GM12878 (cell line): Measurements from ENCODE around the gene CYREN. TPM values are rescaled to one million over a fixed set of nuclear protein-coding genes. Genes with fewer than 3 reads are reported as not detected.

Experiments
- ATAC-seq: fragments of 200-7000 bp; cut with Tn5 transposase; 3 replicates; pipeline ENCODE4 v1.9.1; 2020; ENCODE audit warnings: mild to moderate bottlenecking, moderate library complexity
- BruUV-seq: library from RNA; stranded (reverse); fragments of 400-500 nt; replicated peaks from 2 replicates; lab custom pipeline; 2021; lab: Mats Ljungman, UMichigan
- CTCF ChIA-PET: fragments of 300-600 bp; sonication (Branson Sonifier 250); formaldehyde crosslinking; extraction: SDS; loops from one replicate; lab custom pipeline; 2021; ENCODE audit warnings: inconsistent platforms; lab: Yijun Ruan, JAX
- POLR2A ChIA-PET: fragments of 350-600 bp; formaldehyde crosslinking; extraction: SDS; loops from one replicate; lab custom pipeline; 2021; ENCODE audit warnings: inconsistent platforms; lab: Charles Lee
- RAD21 ChIA-PET: fragments of 300-600 bp; sonication (Branson Sonifier 250); formaldehyde crosslinking; loops from one replicate; lab custom pipeline; 2023; ENCODE audit warnings: antibody characterized with exemption; ENCODE audit not compliant: unreplicated experiment; lab: Charles Lee
- SMC1A ChIA-PET: fragments of 300-600 bp; sonication (Branson Sonifier 250); formaldehyde crosslinking; loops from one replicate; lab custom pipeline; 2023; ENCODE audit not compliant: unreplicated experiment, uncharacterized antibody; lab: Charles Lee
- DNase-seq: peaks from one replicate; pipeline ENCODE4 v3.0.0-alpha.2; 2011; ENCODE audit warnings: low read depth, low spot score
- FAIRE-seq: peaks from 3 replicates; lab custom pipeline; 2011; peaks lifted over from hg19 to GRCh38; lab: Jason Lieb, UNC
- H2AFZ ChIP-seq: 2 replicates; pipeline ENCODE4 v1.6.0; 2011; ENCODE audit warnings: low read depth, low read length, control low read depth; ENCODE audit not compliant: control insufficient read depth
- H3K27ac ChIP-seq: 2 replicates; pipeline ENCODE4 v1.5.1; 2011; ENCODE audit warnings: control low read depth; ENCODE audit not compliant: control insufficient read depth, insufficient read depth
- H3K27me3 ChIP-seq, 2 experiments: replicated peaks in 1 of 2; 2 replicates each; pipeline versions ENCODE4 v1.6.0 to v1.6.1; 2011; ENCODE audit warnings: low read length in 1 of 2; ENCODE audit not compliant: control insufficient read depth in 2 of 2, insufficient read depth in 2 of 2
- H3K36me3 ChIP-seq, 2 experiments: 2 replicates each; pipeline ENCODE4 v1.5.1; 2011; ENCODE audit warnings: low read length in 1 of 2; ENCODE audit not compliant: control insufficient read depth in 2 of 2, insufficient read depth in 2 of 2
- H3K4me1 ChIP-seq: 2 replicates; pipeline ENCODE4 v1.6.1; 2011; ENCODE audit warnings: mild to moderate bottlenecking, low read length, moderate library complexity, mixed read lengths; ENCODE audit not compliant: control insufficient read depth, insufficient read depth
- H3K4me2 ChIP-seq: 2 replicates; pipeline ENCODE4 v1.6.0; 2011; ENCODE audit warnings: control low read depth; ENCODE audit not compliant: control insufficient read depth, insufficient read depth
- H3K4me3 ChIP-seq: fragments of 200-600 bp; sonication (generic); 2 replicates; pipeline ENCODE4 v1.5.1; 2016
- H3K79me2 ChIP-seq: 2 replicates; pipeline ENCODE4 v1.6.0; 2011; ENCODE audit warnings: low read length; ENCODE audit not compliant: control insufficient read depth, insufficient read depth
- H3K9ac ChIP-seq: 2 replicates; pipeline ENCODE4 v1.8.0; 2011; ENCODE audit warnings: low read length, control low read depth, mixed read lengths; ENCODE audit not compliant: control insufficient read depth, insufficient read depth
- H3K9me3 ChIP-seq: replicated peaks from 3 replicates; pipeline ENCODE4 v1.5.1; 2011; ENCODE audit warnings: mild to moderate bottlenecking, low read length; ENCODE audit not compliant: control insufficient read depth, insufficient read depth
- H4K20me1 ChIP-seq: 2 replicates; pipeline ENCODE4 v1.6.0; 2011; ENCODE audit not compliant: control insufficient read depth, insufficient read depth
- ESRRA ChIP-seq: IDR thresholded peaks from 2 replicates; pipeline ENCODE4 v1.6.1; 2012; ENCODE audit warnings: mild to moderate bottlenecking, low read length, improper control_type of control experiment
- SP1 ChIP-seq: IDR thresholded peaks from one replicate; pipeline ENCODE4 v1.6.1; 2011; ENCODE audit warnings: low read depth, low read length
- WGBS: methylation state at CpG from one replicate; pipeline ENCODE4 v1.1.6; 2016; ENCODE audit warnings: low lambda C conversion rate; ENCODE audit not compliant: insufficient replicate concordance, insufficient coverage; ENCODE audit errors: missing lambda C conversion rate; 5-methylcytosine and 5-hydroxymethylcytosine counted together
- in situ Hi-C: fragments of 300-500 bp; cut with MboI; formaldehyde crosslinking; loops from 9 replicates; pipeline ENCODE4 v1.14.3; 2018; ENCODE audit warnings: mixed read lengths
- intact Hi-C: fragments of 100-400 bp; cut with micrococcal nuclease; formaldehyde crosslinking; loops from one replicate; pipeline ENCODE4 v1.14.2; 2022; ENCODE audit not compliant: unreplicated experiment
- polyA plus RNA-seq, 11 experiments: library from polyadenylated mRNA; depleted of rRNA in 4 of 11; unstranded in 6 of 11; stranded (reverse) in 5 of 11; fragments of >200 nt; fragmentation: Nextera tagmentation in 4 of 11; fragmentation: Illumina TruSeq in 1 of 11; extraction: Ambion mirVana in 4 of 11; extraction: Trizol in 1 of 11; gene quantifications; 1 replicate in 1 of 11; 2 replicates in 10 of 11; pipeline versions ENCODE4 v1.2.1 to v1.2.3, GENCODE V29; 2011 to 2016; ENCODE audit warnings: inconsistent platforms in 2 of 11, missing spikeins in 2 of 11, low read depth in 1 of 11
- total RNA-seq, 4 experiments: library from RNA; depleted of rRNA in 3 of 4; stranded (reverse); fragments of >200 nt in 3 of 4; fragmentation: Illumina TruSeq in 1 of 4; extraction: Trizol in 1 of 4; gene quantifications; 2 replicates each; pipeline versions ENCODE4 v1.2.1 to v1.2.3, GENCODE V29; 2013 to 2021
- TF ChIP-seq, protein P1 (sequence below): fragments of 450-650 bp; IDR thresholded peaks from 2 replicates; pipeline ENCODE4 v1.6.1; 2016; ENCODE audit warnings: mild to moderate bottlenecking

CYREN gene
- total and polyA plus RNA-seq, 10 of the 15 experiments (the other 5 are each of a cell fraction or from before 2014, with no cell fraction given), result 8.7 to 64.3 (median 55.7) TPM

DNA sequence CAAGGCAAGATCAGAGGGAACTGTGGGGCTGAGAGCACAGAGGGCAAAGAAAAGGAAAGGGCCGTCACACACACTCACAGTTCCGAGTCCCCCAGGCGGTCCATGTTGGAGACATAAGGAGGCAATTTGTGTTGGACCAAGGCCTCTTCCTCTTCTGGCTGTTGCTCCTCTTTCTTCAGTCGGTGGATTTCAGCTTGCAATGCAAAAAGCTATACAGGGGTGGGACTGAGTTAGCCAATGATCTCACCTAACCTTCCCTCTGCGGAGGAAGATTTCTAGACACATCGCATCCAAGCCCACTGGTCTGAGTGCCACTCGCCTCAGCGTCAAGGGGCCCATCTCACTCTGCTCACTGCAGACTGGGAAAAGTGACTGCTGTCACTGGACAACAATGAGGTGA lies 35.3 kb upstream of the CYREN start:
- TF ChIP-seq SP1 (no peak), ESRRA (no peak)
- TF ChIP-seq, protein P1, sequence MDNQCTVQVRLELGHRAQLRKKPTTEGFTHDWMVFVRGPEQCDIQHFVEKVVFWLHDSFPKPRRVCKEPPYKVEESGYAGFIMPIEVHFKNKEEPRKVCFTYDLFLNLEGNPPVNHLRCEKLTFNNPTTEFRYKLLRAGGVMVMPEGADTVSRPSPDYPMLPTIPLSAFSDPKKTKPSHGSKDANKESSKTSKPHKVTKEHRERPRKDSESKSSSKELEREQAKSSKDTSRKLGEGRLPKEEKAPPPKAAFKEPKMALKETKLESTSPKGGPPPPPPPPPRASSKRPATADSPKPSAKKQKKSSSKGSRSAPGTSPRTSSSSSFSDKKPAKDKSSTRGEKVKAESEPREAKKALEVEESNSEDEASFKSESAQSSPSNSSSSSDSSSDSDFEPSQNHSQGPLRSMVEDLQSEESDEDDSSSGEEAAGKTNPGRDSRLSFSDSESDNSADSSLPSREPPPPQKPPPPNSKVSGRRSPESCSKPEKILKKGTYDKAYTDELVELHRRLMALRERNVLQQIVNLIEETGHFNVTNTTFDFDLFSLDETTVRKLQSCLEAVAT, result peak; percentile 75; the same call in 1 of the 2 replicates
- Histone ChIP-seq H3K4me1 (peaks cover 44% of the 10 kb centered on the region), H3K4me2 (peak overlapping the region; percentile 75; the same call in 1 of the 2 replicates), H4K20me1 (no peaks in the 10 kb centered on the region), H3K4me3 (peak overlapping the region; percentile 45; the same call in 1 of the 2 replicates), H3K79me2 (peaks cover 76% of the 10 kb centered on the region), H3K27ac (peak overlapping the region; percentile 64), H3K27me3 (no peaks in the 10 kb centered on the region), H3K9me3 (no peaks in the 10 kb centered on the region), H3K36me3 (peaks cover 3 to 32% of the 10 kb centered on the region in 2 experiments; a peak in 2 of 4 replicates), H2AFZ (no peak overlapping the region), H3K9ac (no peak overlapping the region; the same call in 1 of the 2 replicates)
- RAD21 ChIA-PET, result interaction anchor here (0.7 to 11.2 kb wide), 5 partner anchors 17 to 218 kb away, joined by 3 to 230 read pairs (median 52); partner anchors contain the start of genes AGBL3 and CYREN
- no peak for FAIRE-seq
- intact Hi-C loops (no loop called here), in situ Hi-C loops (no loop called here)
- no peak for DNase-seq
- SMC1A ChIA-PET, result interaction anchor here (0.7 to 10.8 kb wide), 15 partner anchors 11 to 305 kb away, joined by 3 to 251 read pairs (median 4); partner anchors contain the start of genes CYREN and TMEM140
- BruUV-seq, result TSS peak; percentile 1
- 90% methylated on average over 8 of the region's 8 CpGs for WGBS
- POLR2A ChIA-PET, result interaction anchor here (0.7 to 10.8 kb wide), 7 partner anchors 18 to 210 kb away, joined by 3 to 299 read pairs (median 4); partner anchors contain the start of gene CYREN
- CTCF ChIA-PET, result interaction anchor here (0.9 to 10.4 kb wide), 7 partner anchors 9 to 302 kb away, joined by 3 to 109 read pairs (median 4); partner anchors contain the start of genes CYREN and TMEM140
- no peak for ATAC-seq
